Measurements from ENCODE around the gene ATP1A1.

DNA sequence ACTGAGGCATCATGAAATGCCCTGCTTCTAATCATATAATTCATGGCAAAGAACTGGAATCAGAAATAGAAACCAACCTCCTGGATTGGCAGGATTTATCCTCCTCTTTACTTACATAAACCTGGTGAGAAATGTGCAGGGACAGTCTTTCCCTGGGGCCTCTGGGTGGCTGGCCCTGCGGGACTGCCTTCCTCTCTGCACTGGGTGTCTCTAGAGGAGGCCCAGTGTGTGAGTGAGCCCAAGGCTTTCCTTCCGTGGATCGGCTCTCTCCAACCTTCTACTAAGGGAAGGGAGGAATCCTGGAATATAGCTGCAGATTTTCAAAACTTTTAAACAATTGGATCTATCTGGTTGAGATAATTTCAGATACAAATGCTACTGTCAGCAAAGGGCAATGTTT lies 11.4 kb upstream of the ATP1A1 start:
- TF ChIP-seq POLR2A (IDR thresholded peaks at IDR 0.05), result no peak
- TF ChIP-seq, protein P1, sequence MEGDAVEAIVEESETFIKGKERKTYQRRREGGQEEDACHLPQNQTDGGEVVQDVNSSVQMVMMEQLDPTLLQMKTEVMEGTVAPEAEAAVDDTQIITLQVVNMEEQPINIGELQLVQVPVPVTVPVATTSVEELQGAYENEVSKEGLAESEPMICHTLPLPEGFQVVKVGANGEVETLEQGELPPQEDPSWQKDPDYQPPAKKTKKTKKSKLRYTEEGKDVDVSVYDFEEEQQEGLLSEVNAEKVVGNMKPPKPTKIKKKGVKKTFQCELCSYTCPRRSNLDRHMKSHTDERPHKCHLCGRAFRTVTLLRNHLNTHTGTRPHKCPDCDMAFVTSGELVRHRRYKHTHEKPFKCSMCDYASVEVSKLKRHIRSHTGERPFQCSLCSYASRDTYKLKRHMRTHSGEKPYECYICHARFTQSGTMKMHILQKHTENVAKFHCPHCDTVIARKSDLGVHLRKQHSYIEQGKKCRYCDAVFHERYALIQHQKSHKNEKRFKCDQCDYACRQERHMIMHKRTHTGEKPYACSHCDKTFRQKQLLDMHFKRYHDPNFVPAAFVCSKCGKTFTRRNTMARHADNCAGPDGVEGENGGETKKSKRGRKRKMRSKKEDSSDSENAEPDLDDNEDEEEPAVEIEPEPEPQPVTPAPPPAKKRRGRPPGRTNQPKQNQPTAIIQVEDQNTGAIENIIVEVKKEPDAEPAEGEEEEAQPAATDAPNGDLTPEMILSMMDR (IDR thresholded peaks at IDR 0.05), result no peak
